GM20431 (cell line): ENCODE results near the gene SYNE1.

Source experiments
- in situ Hi-C: fragments of 300-500 bp; cut with MseI, MboI; formaldehyde crosslinking; loops from one replicate; pipeline ENCODE4 v1.15.0; 2020; ENCODE audit warnings: low sequenced_read_pairs; ENCODE audit not compliant: unreplicated experiment

Gene SYNE1

DNA sequence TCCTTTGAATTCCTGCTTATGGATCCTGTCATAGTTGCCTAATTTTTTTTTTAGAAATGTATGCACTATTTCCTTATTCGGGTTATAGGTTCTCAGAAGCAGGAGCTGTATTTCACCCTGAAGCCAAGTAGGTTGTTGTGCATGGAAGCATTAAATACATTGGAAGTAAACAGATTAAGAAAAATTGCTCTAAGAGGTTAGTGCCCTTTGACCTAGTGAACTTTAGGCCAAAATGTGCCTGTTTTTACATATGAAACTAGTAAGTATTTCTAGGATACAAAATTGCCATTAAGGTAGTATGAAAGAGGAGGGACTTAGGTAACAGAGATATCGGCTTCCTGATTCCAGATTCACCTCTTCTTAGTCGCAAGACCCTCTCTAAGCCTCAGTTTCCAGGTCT, 377.9 kb downstream of the SYNE1 start:
- in situ Hi-C loops, result no loop called here

DNA sequence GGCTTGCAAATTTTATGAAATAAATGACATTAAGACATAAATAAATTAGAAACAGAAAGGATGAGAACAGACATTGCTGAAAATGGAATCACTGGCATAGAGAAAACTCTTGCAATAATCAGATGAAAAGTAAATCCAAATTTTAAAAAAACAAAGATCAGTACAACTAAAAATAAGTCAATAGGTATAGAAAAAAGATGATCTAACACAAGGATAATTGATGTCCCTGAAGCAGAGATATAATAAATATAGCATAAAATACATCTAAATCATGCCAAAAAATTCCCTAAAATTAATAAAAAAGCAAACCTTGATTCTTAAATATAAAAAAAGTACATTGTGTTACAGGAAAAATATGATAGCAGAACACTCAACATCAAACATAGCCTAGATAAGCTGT, 379.6 kb downstream of the SYNE1 start:
- in situ Hi-C loops, result no loop called here

DNA sequence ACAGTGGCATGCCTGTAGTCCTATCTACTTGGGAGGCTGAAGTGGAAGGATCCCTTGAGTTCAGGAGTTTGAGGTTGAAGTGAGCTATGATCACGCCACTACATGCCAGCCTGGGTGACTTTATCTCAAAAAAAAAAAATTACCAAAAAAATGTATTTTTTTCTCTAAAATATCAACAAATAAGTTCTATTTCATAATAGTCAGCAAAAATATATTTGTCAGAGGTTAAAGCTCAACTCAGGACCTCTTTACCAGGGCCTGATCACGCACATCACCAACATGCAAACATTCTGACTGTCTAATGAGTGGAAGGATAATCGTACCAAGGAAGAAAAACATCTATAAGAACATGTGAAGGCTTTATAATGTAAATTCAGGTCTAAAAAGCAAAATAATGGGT, 387.0 kb downstream of the SYNE1 start:
- in situ Hi-C loops, result no loop called here

DNA sequence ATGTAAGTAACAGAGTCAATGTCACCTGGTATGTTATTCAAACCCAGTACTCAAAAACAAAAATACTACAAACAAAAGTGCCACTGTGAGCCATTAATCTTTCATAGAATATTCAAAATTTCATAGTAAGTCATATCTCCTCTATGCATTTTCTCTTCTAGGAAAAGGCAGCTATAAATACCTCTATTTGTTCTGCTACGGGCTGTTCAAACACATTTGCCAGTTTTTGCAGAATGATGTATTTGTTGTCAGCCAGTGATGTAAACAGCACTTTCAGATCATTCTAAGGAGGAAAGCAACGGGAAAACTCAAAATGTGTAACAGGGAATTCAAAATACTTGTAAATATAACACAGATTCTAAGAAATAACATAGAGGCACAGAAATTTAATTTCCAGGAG, 388.2 kb downstream of the SYNE1 start:
- in situ Hi-C loops, result no loop called here

DNA sequence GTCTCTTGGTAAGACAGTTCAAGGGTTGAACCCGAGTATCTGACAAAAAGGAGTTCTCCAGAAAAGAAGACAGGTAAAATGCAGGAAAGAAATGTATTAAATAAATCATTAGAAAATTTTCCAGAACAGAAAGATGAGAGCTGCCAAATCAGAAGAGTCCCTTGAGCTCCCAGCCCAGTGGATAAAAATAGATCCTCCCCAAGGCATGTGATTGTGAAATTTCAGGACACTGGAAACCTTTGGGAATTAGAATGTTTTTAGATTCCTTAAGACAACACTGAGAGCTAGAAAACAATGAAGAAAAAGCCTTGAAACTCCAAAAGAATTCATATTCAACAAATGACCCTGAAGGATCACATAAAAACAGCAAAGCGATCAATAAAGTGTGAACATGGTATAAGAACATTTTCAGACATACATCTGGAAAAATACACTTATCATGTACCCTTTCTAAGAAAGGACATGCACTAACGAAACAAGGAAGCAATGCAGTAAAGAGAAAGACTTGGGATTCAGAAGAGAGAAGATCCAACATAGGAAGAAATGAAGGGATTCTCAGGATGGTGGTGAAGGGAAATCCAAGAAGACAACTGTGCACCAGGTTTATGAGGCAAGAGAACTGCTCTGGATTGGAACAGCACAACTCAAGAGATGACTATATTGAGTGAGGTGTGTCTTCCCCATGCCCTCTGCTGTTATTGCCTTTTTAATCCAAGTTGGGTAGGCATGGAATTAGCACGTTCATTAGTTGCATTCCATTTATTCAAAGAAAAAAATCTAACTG, 390.4 kb downstream of the SYNE1 start:
- in situ Hi-C loops, result no loop called here

DNA sequence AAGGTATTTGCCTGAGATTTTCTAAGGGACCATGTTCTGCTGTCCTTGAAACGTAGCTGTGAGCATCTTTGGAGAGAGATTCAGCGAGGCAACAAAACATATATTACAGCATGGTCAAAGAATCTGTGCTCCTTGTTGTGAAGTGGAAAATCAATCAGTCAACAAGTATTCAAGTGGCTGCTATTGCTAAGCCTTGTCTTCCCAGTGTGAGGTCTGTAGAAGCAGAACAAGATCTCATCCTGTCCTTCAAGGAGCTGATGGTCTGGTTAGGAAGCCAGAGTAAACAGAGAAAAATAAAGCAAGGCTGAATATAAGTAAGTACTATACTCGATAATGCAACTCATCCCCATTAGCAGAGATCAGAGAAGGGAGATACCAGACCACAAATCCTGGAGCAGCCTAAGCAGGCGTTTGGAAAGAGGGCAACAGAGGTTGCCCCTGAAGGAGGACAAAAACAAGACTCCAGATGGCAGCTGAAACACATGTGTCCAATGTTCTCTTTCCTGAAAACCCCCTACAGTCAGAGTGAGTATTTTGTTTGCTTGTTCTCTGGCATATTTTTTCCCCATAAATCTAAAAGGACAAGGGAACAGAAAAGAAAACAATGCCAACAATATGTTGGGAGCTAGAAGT, 392.0 kb downstream of the SYNE1 start:
- in situ Hi-C loops, result no loop called here

DNA sequence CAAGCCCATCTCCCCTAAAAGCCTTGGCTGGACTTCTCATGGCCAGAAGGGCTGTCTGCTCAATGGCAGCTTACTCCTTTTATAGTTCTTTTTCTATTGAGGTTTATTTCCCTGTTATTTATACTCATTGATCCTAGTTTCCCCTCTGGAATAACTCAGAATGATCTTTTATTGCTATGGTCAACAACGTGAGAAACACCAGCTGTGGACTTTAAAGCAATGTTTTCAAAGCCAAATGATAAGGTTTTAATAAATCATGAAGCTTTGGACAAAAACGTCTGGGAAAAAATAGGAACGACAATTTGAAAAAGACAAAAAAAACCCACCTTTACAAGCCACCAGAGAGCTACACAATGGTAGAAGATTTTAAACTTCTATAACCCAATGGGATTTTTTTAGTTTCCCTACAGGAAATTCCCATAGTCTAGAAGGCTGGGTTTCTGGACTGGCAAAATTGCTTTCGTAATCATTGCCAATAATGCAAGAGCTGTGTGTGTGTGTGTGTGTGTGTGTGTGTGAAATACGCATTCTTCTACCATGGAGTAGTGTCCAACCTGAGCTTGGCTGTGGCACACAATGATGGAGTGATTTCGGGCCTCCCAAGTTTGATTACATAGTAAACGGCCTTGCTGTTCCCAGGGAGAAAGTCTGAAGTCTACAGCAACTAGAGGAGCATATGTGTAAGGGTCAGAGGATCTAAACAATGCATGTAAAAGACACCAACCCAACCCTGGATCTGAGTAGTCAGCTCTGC, 396.0 kb downstream of the SYNE1 start:
- in situ Hi-C loops, result no loop called here

DNA sequence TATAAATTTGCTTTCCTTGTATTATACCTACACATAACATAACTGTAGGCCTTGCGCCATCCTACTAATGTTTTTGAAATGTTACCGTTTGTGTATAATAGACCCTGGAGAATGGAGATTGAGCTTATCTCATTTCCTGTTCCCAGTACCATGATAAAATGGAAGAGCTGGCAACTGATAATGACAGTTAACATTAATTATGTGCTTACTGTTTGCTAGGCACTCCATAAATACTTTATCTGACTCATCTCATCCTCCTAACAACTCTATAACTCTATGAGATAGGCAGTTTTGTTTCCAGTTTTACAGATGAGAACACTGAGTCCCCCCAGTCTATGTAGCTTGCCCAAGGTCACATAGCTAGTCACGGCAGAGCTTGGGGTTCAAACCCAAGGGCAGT, 396.7 kb downstream of the SYNE1 start:
- in situ Hi-C loops, result no loop called here

DNA sequence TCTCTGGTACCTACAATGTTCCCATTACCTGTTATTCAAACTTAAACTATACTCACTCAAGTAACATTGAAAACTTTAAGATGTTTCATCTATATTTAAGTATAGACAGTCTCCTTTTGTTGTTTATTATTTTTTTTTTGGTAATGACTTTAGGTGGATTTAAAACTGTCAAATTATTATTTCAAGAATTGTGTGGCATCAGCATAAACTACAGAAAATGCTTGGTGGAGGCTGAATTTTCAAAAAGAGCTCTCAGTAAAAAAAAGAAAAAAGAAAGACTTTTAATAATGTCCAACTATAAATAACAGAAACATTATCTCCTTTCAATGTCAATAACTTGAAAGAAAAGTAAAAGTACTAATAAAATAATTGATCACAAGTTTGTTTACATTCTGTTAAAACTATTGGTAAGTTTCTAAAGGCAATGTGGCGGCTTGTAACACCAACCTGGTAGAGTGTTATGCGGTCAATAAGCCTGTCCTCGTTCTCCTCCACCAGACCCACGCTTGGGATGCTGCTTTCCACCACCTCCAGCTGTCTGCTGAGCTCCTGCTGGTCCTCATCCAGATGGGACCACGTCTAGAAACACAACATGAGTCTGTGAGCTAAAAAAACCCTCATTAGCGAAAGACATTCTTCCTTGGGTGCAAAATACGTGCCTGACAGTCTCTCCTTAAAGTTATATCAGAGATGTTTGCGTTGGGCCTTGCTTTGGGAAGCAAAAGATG, 400.6 kb downstream of the SYNE1 start:
- in situ Hi-C loops, result no loop called here

DNA sequence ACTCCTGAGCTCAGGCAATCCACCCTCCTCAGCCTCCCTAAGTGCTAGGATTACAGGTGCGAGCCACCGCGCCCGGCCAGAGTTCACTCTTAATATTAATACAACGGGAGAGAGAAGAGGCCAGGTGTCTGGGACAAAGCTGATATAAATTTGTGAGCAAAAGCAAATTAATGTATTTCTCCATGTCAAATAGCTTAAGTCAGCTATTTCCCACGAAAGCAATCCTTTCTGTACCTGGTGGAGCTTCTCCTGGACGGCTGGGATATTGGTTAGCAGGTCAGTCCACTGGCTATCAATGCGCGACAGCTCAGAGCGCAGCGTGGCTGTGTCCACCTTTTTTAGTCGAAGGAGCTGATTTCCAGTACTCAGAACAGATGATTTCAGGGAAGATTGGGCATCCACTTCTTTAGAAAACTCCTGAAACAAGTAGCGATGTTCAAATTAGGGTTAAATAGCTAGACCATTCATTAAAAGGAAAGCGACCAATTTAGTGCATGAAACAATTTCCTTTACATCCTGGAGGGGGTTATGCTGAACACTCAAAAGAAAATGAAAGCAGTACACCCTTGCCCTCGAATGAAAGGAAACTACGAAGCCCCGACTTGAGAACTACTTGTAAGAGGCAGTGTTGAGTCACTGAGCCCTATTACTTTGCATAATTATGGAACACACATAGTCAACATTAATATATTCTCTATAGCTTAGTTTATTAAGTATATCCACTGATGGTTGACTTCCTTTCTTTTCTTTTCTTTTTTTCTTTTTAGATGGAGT, 403.4 kb downstream of the SYNE1 start:
- in situ Hi-C loops, result no loop called here

DNA sequence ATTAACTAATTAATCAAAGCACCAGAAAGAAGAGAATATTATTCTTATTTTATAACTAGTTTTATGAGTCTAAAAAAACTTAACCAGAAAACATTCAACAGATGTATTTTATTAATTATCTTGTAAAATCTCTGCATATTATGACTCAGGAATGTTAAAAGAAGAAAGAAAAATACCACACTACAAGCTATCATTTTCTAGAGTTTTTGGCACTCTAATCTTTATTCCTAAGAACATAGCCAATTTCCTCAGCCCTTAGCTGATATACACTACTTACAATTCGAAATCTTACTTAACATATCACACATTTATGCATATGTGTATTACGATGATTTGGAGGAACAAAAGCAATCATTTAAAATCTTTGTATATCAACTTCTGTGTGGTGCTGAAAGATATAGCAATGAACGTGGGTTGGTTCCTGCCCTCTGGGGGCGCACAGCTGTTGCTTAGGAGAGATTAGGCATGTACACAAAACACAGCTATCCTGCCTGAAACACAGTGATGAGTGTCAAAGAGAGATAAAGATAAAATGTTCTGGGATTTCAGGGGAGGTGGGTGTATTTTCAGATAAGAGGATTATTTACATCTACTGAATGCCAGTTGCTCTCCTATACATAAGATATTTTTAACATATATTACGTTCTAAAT, 404.5 kb downstream of the SYNE1 start:
- in situ Hi-C loops, result no loop called here

DNA sequence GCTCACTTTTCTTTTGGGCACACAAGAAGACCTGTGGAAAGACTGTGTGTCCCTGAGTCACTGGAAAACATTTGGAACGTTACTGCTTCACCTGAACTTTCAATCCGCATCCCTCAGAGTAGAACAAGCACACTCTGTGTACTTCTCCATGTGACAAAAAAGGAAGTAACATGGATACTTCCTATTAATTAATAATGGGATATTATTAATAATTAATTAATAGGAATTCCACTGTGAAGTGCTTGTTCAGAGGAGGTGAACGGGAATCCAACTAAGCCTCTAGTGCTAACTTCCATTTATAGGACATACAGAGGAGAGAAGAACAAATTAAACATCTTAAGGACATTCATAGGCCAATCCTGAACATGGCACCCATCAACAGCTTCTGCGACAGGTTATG, 407.8 kb downstream of the SYNE1 start:
- in situ Hi-C loops, result no loop called here

DNA sequence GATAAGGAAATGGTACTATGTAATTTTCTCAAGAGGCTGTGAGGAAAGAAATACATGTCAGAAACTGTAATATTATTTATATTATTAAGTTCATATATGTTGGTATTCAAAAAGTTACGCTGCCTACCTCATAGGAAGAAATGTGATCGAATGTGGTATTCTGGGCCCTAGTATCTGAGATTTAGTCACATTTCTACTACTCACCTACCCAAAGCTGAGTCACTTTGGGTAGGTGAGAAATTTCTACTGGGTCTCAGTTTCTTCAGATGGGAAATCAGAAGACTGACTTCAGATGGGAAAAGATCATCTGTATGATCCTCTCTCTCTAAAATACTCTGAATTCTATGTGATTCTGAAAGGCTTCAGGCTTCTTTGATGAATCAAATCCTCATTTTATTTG, 411.0 kb downstream of the SYNE1 start:
- in situ Hi-C loops, result no loop called here

DNA sequence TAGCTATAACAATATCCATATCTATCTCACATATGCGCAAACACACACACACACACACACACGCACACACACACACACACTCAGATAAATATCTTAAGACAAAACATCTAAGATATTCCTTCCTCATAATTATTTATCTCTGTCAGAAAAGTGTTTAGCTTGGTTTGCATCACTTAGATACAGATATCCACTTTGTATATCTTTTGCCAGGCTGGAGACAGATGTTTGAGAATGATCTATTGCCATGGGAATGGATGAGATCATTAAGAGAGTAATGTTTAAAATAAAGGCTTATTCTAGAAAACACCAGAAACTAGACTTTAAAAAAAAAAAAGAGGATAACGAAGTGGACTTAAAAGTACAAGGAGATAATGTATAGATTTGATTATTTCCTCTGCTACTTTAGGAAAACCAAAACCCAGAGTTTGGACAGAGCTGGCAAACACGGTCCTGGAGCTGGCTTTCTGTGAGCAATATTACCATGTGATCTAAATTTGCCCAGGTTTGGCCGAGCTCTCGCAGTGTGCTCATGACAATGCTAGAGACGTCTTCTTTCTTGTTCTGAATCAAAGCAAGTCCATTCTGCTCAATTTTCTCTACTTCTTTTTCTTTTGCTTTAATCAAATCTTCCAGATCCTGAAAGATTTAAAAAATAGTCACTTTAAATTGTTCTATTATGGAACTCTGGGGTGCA, 411.8 kb downstream of the SYNE1 start:
- in situ Hi-C loops, result no loop called here

DNA sequence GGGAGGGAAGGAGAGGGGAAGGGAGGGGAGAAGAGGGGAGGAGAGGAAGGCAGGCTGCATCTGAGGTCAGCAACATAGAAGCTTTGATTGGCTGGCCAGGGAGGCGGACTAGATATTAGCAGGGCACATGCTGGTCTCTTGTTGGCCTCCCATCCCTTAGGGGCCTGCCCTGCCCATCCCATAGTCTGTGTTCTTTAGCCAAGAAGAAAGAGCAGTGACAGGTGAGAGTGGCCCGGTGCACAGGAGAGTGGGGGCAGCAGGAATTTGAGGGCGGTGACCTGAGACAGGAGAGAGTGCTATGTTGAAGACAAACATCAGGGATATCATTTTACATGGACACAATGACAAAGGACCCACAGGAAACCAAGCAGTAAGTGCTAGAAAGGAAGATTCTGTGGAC, 413.5 kb downstream of the SYNE1 start:
- in situ Hi-C loops, result no loop called here

DNA sequence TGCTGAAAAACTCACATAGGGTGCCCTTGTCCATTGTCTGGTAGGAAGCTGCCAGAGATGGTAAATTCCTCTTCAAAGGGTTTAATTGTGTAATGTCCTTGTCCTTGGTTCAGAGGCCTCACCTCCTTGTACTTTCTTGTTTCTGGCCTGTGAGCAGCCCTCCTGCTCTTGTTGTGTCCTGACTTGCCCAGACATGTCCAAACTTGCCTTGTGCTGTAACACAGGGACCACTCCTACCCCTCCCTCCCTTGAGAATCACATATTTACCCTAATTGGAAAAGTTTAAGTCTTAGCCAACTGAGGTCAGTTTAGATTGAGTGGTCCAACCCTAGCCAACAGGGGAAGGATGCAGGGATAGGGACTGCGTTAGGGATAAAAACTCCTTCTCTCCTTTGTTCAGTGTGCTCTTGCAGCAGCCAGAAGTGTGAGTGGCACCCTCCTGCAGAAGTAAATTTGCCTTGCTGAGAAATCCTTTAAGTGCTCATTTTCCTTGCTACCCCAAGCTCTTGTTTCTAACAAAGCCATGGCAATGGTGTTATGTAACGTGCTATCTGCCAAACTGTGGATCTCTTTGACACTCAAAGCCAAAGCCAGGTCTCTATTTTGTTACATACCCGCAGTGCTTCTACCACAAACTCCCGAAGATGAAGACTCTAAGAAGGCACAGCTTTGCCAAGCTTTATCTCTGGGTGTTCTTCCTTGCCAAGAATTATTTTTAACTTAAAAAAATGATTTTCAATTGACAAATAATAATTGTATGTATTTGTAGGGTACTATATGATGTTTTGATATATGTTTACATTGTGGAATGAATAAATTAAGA, 415.1 kb downstream of the SYNE1 start:
- in situ Hi-C loops, result no loop called here

DNA sequence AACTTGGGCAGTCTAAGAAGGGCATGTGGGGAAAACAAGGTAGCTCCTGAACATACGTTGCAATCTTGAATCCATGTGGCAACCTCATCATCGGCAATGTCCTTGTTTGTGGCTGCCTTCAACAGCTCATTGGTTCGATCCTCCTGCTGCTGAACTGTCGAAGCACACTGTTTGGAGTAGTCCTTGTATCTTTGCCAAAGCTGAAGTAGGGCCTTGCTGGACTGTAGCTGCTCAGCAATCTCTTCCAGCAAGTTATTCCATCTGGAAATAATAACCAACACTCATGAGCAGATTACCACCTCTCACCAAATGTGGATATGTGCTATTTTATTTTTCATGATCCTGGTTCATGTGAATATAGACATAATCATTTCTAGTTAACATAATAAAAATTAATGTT, 416.4 kb downstream of the SYNE1 start:
- in situ Hi-C loops, result no loop called here

DNA sequence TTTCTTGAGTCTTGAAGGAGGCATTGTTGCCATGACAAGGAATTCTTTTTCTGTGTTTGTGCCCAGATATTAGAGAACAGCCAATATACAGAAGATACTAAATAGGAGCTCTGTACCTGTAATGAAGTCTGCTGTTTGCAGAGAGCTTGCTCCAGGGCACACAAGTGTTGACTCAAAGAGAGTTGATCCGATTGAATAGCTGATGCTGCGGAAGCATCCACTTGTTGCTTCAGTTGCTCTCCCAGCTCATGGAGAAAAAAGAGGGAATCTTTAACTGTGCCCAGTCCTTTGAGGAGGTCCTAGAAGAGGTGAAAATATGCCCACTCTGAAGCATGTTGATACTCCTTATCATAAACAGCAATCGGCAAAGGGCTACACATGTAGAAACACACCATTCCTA, 418.3 kb downstream of the SYNE1 start:
- in situ Hi-C loops, result no loop called here
